Right renal cortex interstitium (tissue), 3 donors: ENCODE measurements around the gene HAUS7. TPM values are rescaled to one million over a fixed set of nuclear protein-coding genes. Genes with fewer than 3 reads are reported as not detected.

Experiments
- DNase-seq, 3 donors: peaks; one replicate each; pipeline ENCODE4 v3.0.0-alpha.2; 2013; ENCODE audit warnings: low read depth in 3 of 3, low spot score in 2 of 3
- polyA plus RNA-seq, 3 donors: library from polyadenylated mRNA; unstranded; fragments of 120-200 nt; gene quantifications; one replicate each; pipeline ENCODE4 v1.2.1, GENCODE V29; 2013; ENCODE audit not compliant: insufficient read length in 3 of 3

Gene HAUS7
- polyA plus RNA-seq, 3 donors, result 21.1 to 25.3 (median 22.8) TPM

- no peak for DNase-seq
Observed at GRCh38 chrX:153478746-153479145, 8.4 kb upstream of the HAUS7 start.

GRCh38 chrX:153477901-153478300, 7.5 kb upstream of the HAUS7 start:
- no peak for DNase-seq

- DNase-seq, result no peak
Observed at GRCh38 chrX:153477364-153477857, 7.0 kb upstream of the HAUS7 start.

DNA sequence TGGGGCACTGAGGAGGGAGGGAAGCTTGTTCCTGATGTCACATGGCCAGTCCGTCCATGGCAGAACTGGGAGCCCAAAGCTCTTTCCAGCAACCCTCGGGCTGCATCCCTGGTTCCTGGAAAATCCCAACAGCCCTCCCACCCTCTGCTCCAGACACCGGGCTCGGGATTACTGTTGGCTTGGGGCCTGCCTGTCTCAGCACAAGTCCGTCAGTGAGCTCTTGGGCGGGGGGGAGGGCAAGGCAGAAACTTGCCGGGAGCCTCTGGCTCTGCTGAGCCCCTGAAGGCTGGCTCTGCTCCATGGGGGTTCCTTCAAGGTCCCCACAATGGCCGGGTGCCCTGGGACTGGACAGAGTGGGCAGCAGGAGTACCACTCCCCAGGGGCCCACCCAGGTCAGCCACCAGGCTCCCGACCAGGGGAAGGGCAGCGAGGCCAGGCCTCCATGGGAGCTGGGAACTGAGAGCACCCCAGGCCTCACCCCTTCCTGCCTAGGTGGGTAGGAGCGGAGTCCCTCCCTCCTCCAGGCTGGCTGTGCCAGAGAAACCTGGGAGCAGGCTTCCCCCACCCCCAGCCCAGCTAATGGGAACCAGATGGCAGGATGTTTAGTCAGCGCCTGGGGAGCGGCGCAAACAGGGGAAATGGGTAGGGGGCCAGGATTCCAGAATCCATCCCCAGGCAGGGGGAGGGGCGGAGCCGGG, 6.4 kb upstream of the HAUS7 start:
- no peak for DNase-seq

DNA sequence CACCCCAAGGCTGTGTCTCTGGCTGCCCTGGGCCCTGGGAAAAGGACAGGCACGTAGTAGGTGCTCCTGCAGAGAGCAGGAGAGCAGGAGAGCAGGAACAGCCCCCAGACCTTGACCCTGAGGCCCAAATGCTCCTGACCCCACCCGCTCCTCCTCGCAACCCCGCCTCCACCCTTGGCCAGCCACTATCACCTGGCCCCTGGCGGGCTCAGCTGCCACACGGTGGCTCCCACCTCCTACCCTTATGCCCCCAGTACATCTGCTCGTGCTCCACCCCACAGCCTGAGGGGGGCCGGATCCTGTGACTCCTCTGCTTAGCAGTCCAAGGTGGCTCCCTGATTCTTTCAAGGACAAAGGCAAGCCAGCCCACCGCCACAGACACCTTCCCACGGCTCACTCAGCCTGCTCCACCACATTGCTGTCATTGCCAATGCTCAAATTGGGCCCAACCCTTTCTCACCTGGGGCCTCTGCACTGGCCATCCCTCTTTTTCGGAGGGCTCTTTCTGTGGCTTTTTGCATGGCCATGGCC, 5.4 kb upstream of the HAUS7 start:
- no peak for DNase-seq

GRCh38 chrX:153475271-153475670, 4.9 kb upstream of the HAUS7 start:
- no peak for DNase-seq

- no peak for DNase-seq
Observed at GRCh38 chrX:153474718-153475117, 4.3 kb upstream of the HAUS7 start.

GRCh38 chrX:153474266-153474665, 3.9 kb upstream of the HAUS7 start:
- no peak for DNase-seq

GRCh38 chrX:153473126-153473525, 2.8 kb upstream of the HAUS7 start:
- no peak for DNase-seq

- DNase-seq, result no peak
Observed at GRCh38 chrX:153471663-153472280, 1.4 kb upstream of the HAUS7 start.

DNA sequence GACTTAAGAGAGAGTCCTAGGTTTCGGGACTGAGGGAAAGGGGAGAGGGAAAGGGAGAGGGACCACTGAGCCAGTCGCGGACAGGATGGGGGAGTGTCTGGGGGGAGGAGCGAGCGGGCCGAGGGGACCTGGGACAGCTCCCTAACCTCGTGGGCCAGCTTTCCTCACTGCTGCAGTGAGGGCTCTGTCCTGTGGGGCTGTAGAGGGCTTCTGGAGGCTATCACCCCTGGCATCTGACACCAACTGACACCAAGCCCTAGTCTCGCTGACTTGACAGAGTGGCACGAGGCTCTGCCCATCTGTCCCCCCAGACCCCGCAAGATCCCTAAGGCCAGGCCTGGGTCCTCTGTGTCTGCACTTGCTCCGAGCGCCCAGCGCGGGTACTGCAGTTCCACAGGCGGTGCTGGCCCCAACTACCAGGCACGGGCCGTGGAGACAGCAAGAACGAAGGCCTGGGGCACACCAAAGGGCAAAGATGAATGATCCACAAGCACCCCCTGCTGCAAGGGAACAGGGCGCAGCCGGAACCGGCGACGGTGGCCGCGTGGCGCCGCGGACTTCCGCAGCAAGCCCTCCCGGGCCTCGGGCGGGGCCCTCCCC, 465 bp downstream of the HAUS7 start:
- DNase-seq, result no peak

DNA sequence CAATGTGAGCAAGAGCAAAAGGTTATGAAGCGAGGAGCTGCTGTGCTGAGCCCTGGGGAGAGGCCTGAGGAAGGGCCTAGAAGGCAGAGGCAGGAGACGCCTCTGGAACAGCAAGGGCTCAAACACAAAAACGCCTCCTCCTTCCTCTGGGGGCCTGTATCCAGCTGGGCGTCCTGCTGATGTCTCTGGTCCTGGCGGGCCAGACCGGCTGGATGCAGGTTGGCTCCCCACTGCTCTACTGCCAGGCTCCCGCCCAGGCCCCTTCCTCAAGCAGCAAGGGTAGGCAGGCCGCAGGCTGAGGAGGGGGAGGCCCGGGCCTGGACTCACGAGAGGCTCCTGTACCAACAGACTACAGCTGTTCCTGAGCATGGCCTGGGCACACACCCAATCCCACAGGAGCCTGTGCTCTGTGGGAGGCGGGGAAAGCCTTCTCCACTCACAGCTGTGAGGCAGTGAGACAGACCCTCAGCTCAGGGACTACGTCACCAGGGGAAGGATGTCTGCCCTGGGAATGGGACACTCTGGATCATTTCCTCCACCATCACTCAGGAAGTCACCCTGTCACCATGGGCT, 2.3 kb downstream of the HAUS7 start:
- no peak for DNase-seq

GRCh38 chrX:153465691-153466380, 4.5 kb downstream of the HAUS7 start:
- DNase-seq, result no peak

- DNase-seq, result no peak
Observed at GRCh38 chrX:153464116-153464515, 6.3 kb downstream of the HAUS7 start.

- DNase-seq, result no peak
Observed at GRCh38 chrX:153463556-153463955, 6.8 kb downstream of the HAUS7 start.

- DNase-seq, result no peak
Observed at GRCh38 chrX:153463031-153463430, 7.3 kb downstream of the HAUS7 start.

- DNase-seq, result no peak
Observed at GRCh38 chrX:153462291-153462690, 8.1 kb downstream of the HAUS7 start.

DNA sequence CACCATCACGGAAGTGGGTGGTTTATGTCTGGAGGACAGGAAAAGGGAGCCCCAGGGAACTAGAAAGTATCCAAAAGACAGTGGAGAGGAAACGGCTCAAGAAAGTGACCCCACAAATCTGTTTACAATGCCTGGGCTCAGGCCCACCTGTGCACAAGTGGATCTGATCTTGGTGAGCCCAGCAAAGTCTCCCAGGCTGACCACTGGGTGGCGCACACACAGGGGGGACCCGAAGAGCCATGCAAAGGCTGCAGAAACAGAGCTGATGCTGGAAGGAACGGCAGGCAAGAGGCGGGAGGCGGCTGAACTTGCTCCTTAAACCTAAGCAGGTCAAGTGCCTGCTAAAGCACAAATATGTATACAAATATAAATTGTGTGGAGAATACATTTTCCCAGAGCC, 9.6 kb downstream of the HAUS7 start:
- DNase-seq, result no peak

GRCh38 chrX:153459986-153460385, 10.4 kb downstream of the HAUS7 start:
- DNase-seq, result no peak

- no peak for DNase-seq
Observed at GRCh38 chrX:153458476-153458875, 11.9 kb downstream of the HAUS7 start.
